ENCODE results near the gene TSPEAR.

DNA sequence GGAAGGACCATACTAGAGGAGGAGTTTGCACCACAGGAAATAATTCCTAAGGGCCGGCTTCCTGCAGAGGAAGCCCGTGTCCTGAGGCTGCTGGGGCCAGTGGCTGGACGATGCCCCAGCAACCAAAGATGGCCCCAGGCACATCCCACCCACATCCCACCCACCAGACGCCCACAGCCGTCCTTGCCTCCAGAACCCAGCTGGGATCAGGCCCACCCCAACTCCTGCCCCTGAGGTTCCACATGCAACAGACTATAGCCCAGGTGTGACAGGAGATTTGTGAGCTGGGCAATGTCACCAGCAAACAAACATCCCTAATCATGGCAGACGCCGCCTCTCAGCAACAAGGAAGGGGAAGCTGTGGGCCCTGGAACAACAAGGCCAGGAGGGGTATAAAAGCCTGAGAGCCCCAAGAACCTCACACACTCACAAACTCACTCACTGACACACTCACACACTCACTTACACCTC is 84.7 kb downstream of the TSPEAR start, which contains the start of gene KRTAP10-9:
- TF ChIP-seq POLR2AphosphoS5 (IDR thresholded peaks at IDR 0.05; ENCODE audit: control insufficient read depth, insufficient read depth, low read depth, low read length) (no peak), CHD1 (IDR thresholded peaks at IDR 0.05; ENCODE audit: low read length) (no peak), MTA1 (IDR thresholded peaks at IDR 0.05; ENCODE audit: borderline replicate concordance) (no peak), TRIM24 (IDR thresholded peaks at IDR 0.05) (no peak), CREB1 (IDR thresholded peaks at IDR 0.05) (no peak), CREB1 (CRISPR knock-in tag; IDR thresholded peaks at IDR 0.05) (no peak), SPI1 (IDR thresholded peaks at IDR 0.05; ENCODE audit: borderline replicate concordance, low read depth, low read length) (no peak), SMAD1 (IDR thresholded peaks at IDR 0.05; ENCODE audit: low read depth, low read length, partially characterized antibody) (no peak), TAF1 (IDR thresholded peaks at IDR 0.05; ENCODE audit: control insufficient read depth, extremely low read depth, insufficient read depth, low read length, severe bottlenecking) (no peak), EZH2 (IDR thresholded peaks at IDR 0.05; ENCODE audit: borderline replicate concordance, low read depth, low read length) (no peak), SRSF7 (optimal IDR thresholded peaks at IDR 0.05; ENCODE audit: low read depth, low read length) (no peak), NR2C2 (CRISPR knock-in tag; IDR thresholded peaks at IDR 0.05) (no peak), NR2C2 (tag; IDR thresholded peaks at IDR 0.05) (no peak)
- TF ChIP-seq, protein P1, sequence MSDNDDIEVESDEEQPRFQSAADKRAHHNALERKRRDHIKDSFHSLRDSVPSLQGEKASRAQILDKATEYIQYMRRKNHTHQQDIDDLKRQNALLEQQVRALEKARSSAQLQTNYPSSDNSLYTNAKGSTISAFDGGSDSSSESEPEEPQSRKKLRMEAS (CRISPR knock-in tag; IDR thresholded peaks at IDR 0.05) = no peak
